Esophagus squamous epithelium (tissue), 4 donors: ENCODE results near the gene FALEC.

Experiments used
- POLR2A ChIP-seq, 4 donors: fragments of 450-650 bp; IDR thresholded peaks; one replicate each; pipeline ENCODE4 v1.6.1; 2017; ENCODE audit warnings: antibody characterized with exemption in 4 of 4, mild to moderate bottlenecking in 4 of 4, moderate library complexity in 3 of 4
- TF ChIP-seq, protein P1 (sequence below), 6 experiments: fragments of 450-650 bp in 4 of 6; fragments of 200-600 bp in 2 of 6; sonication (generic) in 2 of 6; IDR thresholded peaks; one replicate each; pipeline ENCODE4 v1.5.1; 2016 to 2019; ENCODE audit warnings: antibody characterized with exemption in 6 of 6, mild to moderate bottlenecking in 4 of 6, moderate library complexity in 4 of 6

- TF ChIP-seq, protein P1, sequence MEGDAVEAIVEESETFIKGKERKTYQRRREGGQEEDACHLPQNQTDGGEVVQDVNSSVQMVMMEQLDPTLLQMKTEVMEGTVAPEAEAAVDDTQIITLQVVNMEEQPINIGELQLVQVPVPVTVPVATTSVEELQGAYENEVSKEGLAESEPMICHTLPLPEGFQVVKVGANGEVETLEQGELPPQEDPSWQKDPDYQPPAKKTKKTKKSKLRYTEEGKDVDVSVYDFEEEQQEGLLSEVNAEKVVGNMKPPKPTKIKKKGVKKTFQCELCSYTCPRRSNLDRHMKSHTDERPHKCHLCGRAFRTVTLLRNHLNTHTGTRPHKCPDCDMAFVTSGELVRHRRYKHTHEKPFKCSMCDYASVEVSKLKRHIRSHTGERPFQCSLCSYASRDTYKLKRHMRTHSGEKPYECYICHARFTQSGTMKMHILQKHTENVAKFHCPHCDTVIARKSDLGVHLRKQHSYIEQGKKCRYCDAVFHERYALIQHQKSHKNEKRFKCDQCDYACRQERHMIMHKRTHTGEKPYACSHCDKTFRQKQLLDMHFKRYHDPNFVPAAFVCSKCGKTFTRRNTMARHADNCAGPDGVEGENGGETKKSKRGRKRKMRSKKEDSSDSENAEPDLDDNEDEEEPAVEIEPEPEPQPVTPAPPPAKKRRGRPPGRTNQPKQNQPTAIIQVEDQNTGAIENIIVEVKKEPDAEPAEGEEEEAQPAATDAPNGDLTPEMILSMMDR (IDR thresholded peaks at IDR 0.05) = no peak
- TF ChIP-seq POLR2A (IDR thresholded peaks at IDR 0.05) = no peak
These were observed 17.2 kb upstream of the FALEC start for GRCh38 chr1:150498342-150498741.
